Loucy (cell line): ENCODE results near the gene SOX12.

Experiments used
- EZH2phosphoT487 ChIP-seq: fragments of 200-600 bp; IDR thresholded peaks from 2 replicates; pipeline ENCODE4 v1.6.1; 2018; ENCODE audit warnings: antibody characterized with exemption, mild to moderate bottlenecking, moderate library complexity, borderline replicate concordance
- TF ChIP-seq, protein P1 (sequence below): fragments of 200-600 bp; sonication (generic); conservative IDR thresholded peaks from 2 replicates; pipeline ENCODE4 v1.5.1; 2014; ENCODE audit warnings: mild to moderate bottlenecking, antibody characterized with exemption, low read length

DNA sequence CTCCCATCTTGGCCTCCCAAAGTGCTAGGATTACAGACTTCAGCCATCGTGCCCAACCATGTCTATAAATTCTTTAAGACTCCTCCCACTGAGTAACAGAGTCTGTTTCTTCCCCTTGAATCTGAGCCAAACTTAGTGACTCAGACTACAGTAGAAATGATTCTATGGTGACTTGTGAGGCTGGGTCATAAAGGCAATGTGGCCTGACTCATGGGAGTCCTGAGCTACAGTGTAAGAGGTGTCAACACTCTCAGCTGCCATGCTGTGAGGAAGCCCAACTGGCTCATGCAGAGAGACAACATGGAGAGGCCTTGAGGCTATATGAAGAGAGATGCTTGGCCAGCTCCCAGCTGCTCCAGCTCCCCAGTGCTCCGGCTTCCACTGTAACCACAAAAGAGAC is 16.3 kb downstream of the SOX12 start:
- TF ChIP-seq, protein P1, sequence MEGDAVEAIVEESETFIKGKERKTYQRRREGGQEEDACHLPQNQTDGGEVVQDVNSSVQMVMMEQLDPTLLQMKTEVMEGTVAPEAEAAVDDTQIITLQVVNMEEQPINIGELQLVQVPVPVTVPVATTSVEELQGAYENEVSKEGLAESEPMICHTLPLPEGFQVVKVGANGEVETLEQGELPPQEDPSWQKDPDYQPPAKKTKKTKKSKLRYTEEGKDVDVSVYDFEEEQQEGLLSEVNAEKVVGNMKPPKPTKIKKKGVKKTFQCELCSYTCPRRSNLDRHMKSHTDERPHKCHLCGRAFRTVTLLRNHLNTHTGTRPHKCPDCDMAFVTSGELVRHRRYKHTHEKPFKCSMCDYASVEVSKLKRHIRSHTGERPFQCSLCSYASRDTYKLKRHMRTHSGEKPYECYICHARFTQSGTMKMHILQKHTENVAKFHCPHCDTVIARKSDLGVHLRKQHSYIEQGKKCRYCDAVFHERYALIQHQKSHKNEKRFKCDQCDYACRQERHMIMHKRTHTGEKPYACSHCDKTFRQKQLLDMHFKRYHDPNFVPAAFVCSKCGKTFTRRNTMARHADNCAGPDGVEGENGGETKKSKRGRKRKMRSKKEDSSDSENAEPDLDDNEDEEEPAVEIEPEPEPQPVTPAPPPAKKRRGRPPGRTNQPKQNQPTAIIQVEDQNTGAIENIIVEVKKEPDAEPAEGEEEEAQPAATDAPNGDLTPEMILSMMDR: no peak
- TF ChIP-seq EZH2phosphoT487: no peak
